Stimulated activated CD8-positive, alpha-beta memory T cell treated with anti-CD3 and anti-CD28 coated beads, Interleukin-7, amount 100 ng/mL, for 1 hour (primary cell): ENCODE results near the gene CCDC171.
"Not testable (repeated sequence)": the region's sequence is repeated elsewhere in the genome, so short reads cannot be mapped to it uniquely, and the experiment has no call there.

Experiments used
- DNase-seq, 2 donors: peaks; one replicate each; pipeline ENCODE4 v3.0.0-alpha.2; 2020; ENCODE audit warnings: low read depth in 2 of 2

The CCDC171 gene

GRCh38 chr9:15761551-15761950 lies 208.7 kb downstream of the CCDC171 start:
- no peak for DNase-seq

GRCh38 chr9:15763371-15763770 lies 210.5 kb downstream of the CCDC171 start:
- DNase-seq: no peak

- DNase-seq: no peak
These were observed 211.3 kb downstream of the CCDC171 start for GRCh38 chr9:15764131-15764530.

- DNase-seq: no peak
These were observed 216.7 kb downstream of the CCDC171 start for GRCh38 chr9:15769547-15769946.

- DNase-seq: no peak
These were observed 226.0 kb downstream of the CCDC171 start for GRCh38 chr9:15778861-15779260.

- no peak for DNase-seq
These were observed 229.3 kb downstream of the CCDC171 start for GRCh38 chr9:15782106-15782505.

GRCh38 chr9:15785584-15785983 lies 232.7 kb downstream of the CCDC171 start:
- DNase-seq: no peak

- no peak for DNase-seq
These were observed 233.8 kb downstream of the CCDC171 start for GRCh38 chr9:15786616-15787015.

GRCh38 chr9:15810219-15810899 lies 257.5 kb downstream of the CCDC171 start:
- DNase-seq: not testable (repeated sequence)

- DNase-seq: no peak
These were observed 260.2 kb downstream of the CCDC171 start for GRCh38 chr9:15813076-15813475.

GRCh38 chr9:15824310-15824709 lies 271.5 kb downstream of the CCDC171 start:
- DNase-seq: no peak

- no peak for DNase-seq
These were observed 278.5 kb downstream of the CCDC171 start for GRCh38 chr9:15831384-15831783.

- no peak for DNase-seq
These were observed 281.7 kb downstream of the CCDC171 start for GRCh38 chr9:15834541-15834940.

GRCh38 chr9:15837079-15837679 lies 284.3 kb downstream of the CCDC171 start:
- no peak for DNase-seq

GRCh38 chr9:15842051-15842450 lies 289.2 kb downstream of the CCDC171 start:
- no peak for DNase-seq

- no peak for DNase-seq
These were observed 290.5 kb downstream of the CCDC171 start for GRCh38 chr9:15843316-15843715.

- no peak for DNase-seq
These were observed 291.1 kb downstream of the CCDC171 start for GRCh38 chr9:15843931-15844330.

- no peak for DNase-seq
These were observed 293.8 kb downstream of the CCDC171 start for GRCh38 chr9:15846611-15847010.

- DNase-seq: no peak
These were observed 297.0 kb downstream of the CCDC171 start for GRCh38 chr9:15849871-15850270.

GRCh38 chr9:15851766-15852165 lies 298.9 kb downstream of the CCDC171 start:
- DNase-seq: no peak

GRCh38 chr9:15856591-15856990 lies 303.7 kb downstream of the CCDC171 start:
- DNase-seq: no peak

- no peak for DNase-seq
These were observed 314.5 kb downstream of the CCDC171 start for GRCh38 chr9:15867334-15867733.

- DNase-seq: no peak
These were observed 315.1 kb downstream of the CCDC171 start for GRCh38 chr9:15867988-15868387.
